Fibroblast of the conjunctiva (primary cell): ENCODE data around the gene E2F1.
"Not testable (repeated sequence)": the region's sequence is repeated elsewhere in the genome, so short reads cannot be mapped to it uniquely, and the experiment has no call there.

Source experiments
- DNase-seq: peaks from one replicate; pipeline ENCODE4 v3.0.0-alpha.2; 2010; ENCODE audit warnings: low read depth

E2F1 gene

GRCh38 chr20:33657704-33658095 is 28.5 kb downstream of the E2F1 start:
- DNase-seq = no peak

- DNase-seq = no peak
These were observed 29.1 kb downstream of the E2F1 start for GRCh38 chr20:33656783-33657703.

GRCh38 chr20:33656010-33656782 is 30.0 kb downstream of the E2F1 start:
- no peak for DNase-seq

- DNase-seq = no peak
These were observed 31.0 kb downstream of the E2F1 start for GRCh38 chr20:33655164-33655563.

- no peak for DNase-seq
These were observed 31.5 kb downstream of the E2F1 start for GRCh38 chr20:33654680-33655161.

GRCh38 chr20:33653900-33654596 is 32.1 kb downstream of the E2F1 start:
- no peak for DNase-seq

GRCh38 chr20:33653218-33653899 is 32.8 kb downstream of the E2F1 start:
- DNase-seq = peak; percentile 49

- no peak for DNase-seq
These were observed 34.6 kb downstream of the E2F1 start for GRCh38 chr20:33651562-33652048.

- no peak for DNase-seq
These were observed 35.2 kb downstream of the E2F1 start for GRCh38 chr20:33650753-33651561.

- no peak for DNase-seq
These were observed 36.0 kb downstream of the E2F1 start for GRCh38 chr20:33650111-33650752.

GRCh38 chr20:33649201-33649681 is 36.9 kb downstream of the E2F1 start:
- DNase-seq = no peak

GRCh38 chr20:33648396-33649004 is 37.7 kb downstream of the E2F1 start:
- DNase-seq = no peak

GRCh38 chr20:33647603-33648395 is 38.4 kb downstream of the E2F1 start:
- DNase-seq = peak; percentile 69

GRCh38 chr20:33646959-33647602 is 39.1 kb downstream of the E2F1 start:
- DNase-seq = not testable (repeated sequence)

GRCh38 chr20:33646191-33646590 is 40.0 kb downstream of the E2F1 start:
- no peak for DNase-seq

- no peak for DNase-seq
These were observed 40.8 kb downstream of the E2F1 start for GRCh38 chr20:33645396-33645795.

GRCh38 chr20:33645072-33645358 is 41.2 kb downstream of the E2F1 start:
- DNase-seq = no peak

- no peak for DNase-seq
These were observed 41.7 kb downstream of the E2F1 start for GRCh38 chr20:33644313-33645071.
